H1 (cell line): ENCODE measurements around the gene PROZ. TPM values are rescaled to one million over a fixed set of nuclear protein-coding genes. Genes with fewer than 3 reads are reported as not detected.

Source experiments
- CTCF ChIA-PET: fragments of 300-600 bp; sonication (Branson Sonifier 250); formaldehyde crosslinking; loops from one replicate; lab custom pipeline; 2021; ENCODE audit not compliant: partially characterized antibody; lab: Charles Lee
- POLR2A ChIA-PET: fragments of 300-600 bp; sonication (Branson Sonifier 250); formaldehyde crosslinking; loops from one replicate; lab custom pipeline; 2021; ENCODE audit warnings: inconsistent platforms; ENCODE audit not compliant: partially characterized antibody; lab: Charles Lee
- DNase-seq, 2 experiments: peaks; one replicate each; pipeline versions ENCODE4 v3.0.0 to v3.0.0-alpha.2; 2010 to 2022; ENCODE audit warnings: low spot score in 2 of 2, low read depth in 1 of 2, mixed read lengths in 1 of 2
- FAIRE-seq: peaks from 2 replicates; lab custom pipeline; 2011; peaks lifted over from hg19 to GRCh38; lab: Jason Lieb, UNC
- H2AFZ ChIP-seq: 2 replicates; pipeline ENCODE4 v1.8.1; 2012; ENCODE audit warnings: low read length, inconsistent platforms
- H2AK5ac ChIP-seq: 2 replicates; pipeline ENCODE4 v1.6.1; 2013; ENCODE audit warnings: low read depth, low read length
- H2BK120ac ChIP-seq: replicated peaks from 2 replicates; pipeline ENCODE3; 2013; ENCODE audit warnings: low read depth, low read length, inconsistent platforms
- H2BK12ac ChIP-seq: 2 replicates; pipeline ENCODE4 v1.6.1; 2013; ENCODE audit warnings: low read depth, low read length
- H2BK15ac ChIP-seq: 2 replicates; pipeline ENCODE4 v1.6.1; 2013; ENCODE audit warnings: low read length
- H2BK20ac ChIP-seq: 2 replicates; pipeline ENCODE4 v1.6.1; 2013; ENCODE audit warnings: low read length
- H2BK5ac ChIP-seq: 2 replicates; pipeline ENCODE4 v1.6.1; 2013; ENCODE audit warnings: low read depth, low read length
- H3K14ac ChIP-seq: 2 replicates; pipeline ENCODE4 v1.6.1; 2013; ENCODE audit warnings: inconsistent platforms; ENCODE audit not compliant: insufficient read length
- H3K18ac ChIP-seq: 2 replicates; pipeline ENCODE4 v1.6.1; 2013; ENCODE audit warnings: low read length; ENCODE audit errors: extremely low read depth
- H3K23ac ChIP-seq: 2 replicates; pipeline ENCODE4 v1.6.1; 2013; ENCODE audit warnings: inconsistent platforms; ENCODE audit not compliant: insufficient read length
- H3K23me2 ChIP-seq: 2 replicates; pipeline ENCODE4 v1.6.1; 2013; ENCODE audit warnings: low read depth, low read length
- H3K27ac ChIP-seq: 2 replicates; pipeline ENCODE4 v1.6.1; 2011; ENCODE audit warnings: low read depth, low read length, inconsistent platforms
- H3K27me3 ChIP-seq, 4 experiments: replicated peaks in 1 of 4; 1 replicate in 1 of 4; 2 replicates in 3 of 4; pipeline versions ENCODE4 v1.6.1 to v1.8.1; 2011 to 2013; ENCODE audit warnings: low read length in 3 of 4, mild to moderate bottlenecking in 3 of 4, inconsistent platforms in 2 of 4, mixed read lengths in 2 of 4, moderate library complexity in 1 of 4; ENCODE audit not compliant: control insufficient read depth in 3 of 4, insufficient read depth in 3 of 4; ENCODE audit errors: extremely low read depth in 1 of 4
- H3K36me3 ChIP-seq, 4 experiments: 2 replicates each; pipeline versions ENCODE4 v1.6.1 to v1.8.1; 2011 to 2013; ENCODE audit warnings: mild to moderate bottlenecking in 4 of 4, low read length in 3 of 4, moderate library complexity in 2 of 4, control low read depth in 1 of 4, inconsistent platforms in 1 of 4; ENCODE audit not compliant: insufficient read depth in 4 of 4, control insufficient read depth in 2 of 4
- H3K4ac ChIP-seq: replicated peaks from 2 replicates; pipeline ENCODE3; 2013; ENCODE audit warnings: low read length, low read depth, mixed read lengths, inconsistent platforms; ENCODE audit not compliant: insufficient read length
- H3K4me1 ChIP-seq, 4 experiments: replicated peaks in 1 of 4; 1 replicate in 1 of 4; 2 replicates in 3 of 4; pipeline versions ENCODE4 v1.6.1 to v1.8.1; 2011 to 2013; ENCODE audit warnings: low read length in 3 of 4, inconsistent platforms in 2 of 4, mixed read lengths in 1 of 4; ENCODE audit not compliant: insufficient read depth in 4 of 4, control insufficient read depth in 3 of 4
- H3K4me2 ChIP-seq, 2 experiments: 2 replicates each; pipeline versions ENCODE4 v1.6.1 to v1.8.1; 2011 to 2013; ENCODE audit warnings: low read depth in 2 of 2, low read length in 2 of 2, control low read depth in 1 of 2, inconsistent platforms in 1 of 2, mild to moderate bottlenecking in 1 of 2; ENCODE audit not compliant: insufficient read depth in 1 of 2
- H3K4me3 ChIP-seq, 4 experiments: fragments of 200-600, 300-600 bp in 1 of 4; sonication (generic), shearing (Covaris generic), sonication (Bioruptor Twin) in 1 of 4; 2 replicates each; pipeline versions ENCODE4 v1.5.1 to v1.8.1; 2011 to 2016; ENCODE audit warnings: low read length in 4 of 4, low read depth in 3 of 4, control low read depth in 2 of 4, inconsistent platforms in 2 of 4, mild to moderate bottlenecking in 2 of 4, mixed read lengths in 1 of 4, moderate library complexity in 1 of 4; ENCODE audit not compliant: insufficient read depth in 2 of 4; ENCODE audit errors: extremely low read depth in 1 of 4
- H3K56ac ChIP-seq: replicated peaks from 2 replicates; pipeline ENCODE3; 2013; ENCODE audit warnings: low read depth, mild to moderate bottlenecking, mixed read lengths, low read length, inconsistent platforms; ENCODE audit not compliant: insufficient read length
- H3K79me1 ChIP-seq: 2 replicates; pipeline ENCODE4 v1.6.1; 2013; ENCODE audit warnings: low read depth, low read length, control low read depth
- H3K79me2 ChIP-seq, 2 experiments: 2 replicates each; pipeline versions ENCODE4 v1.6.1 to v1.8.1; 2012 to 2013; ENCODE audit warnings: low read length in 2 of 2, mild to moderate bottlenecking in 2 of 2, inconsistent platforms in 1 of 2; ENCODE audit not compliant: insufficient read depth in 2 of 2, control insufficient read depth in 1 of 2
- H3K9ac ChIP-seq, 4 experiments: replicated peaks in 1 of 4; 1 replicate in 1 of 4; 2 replicates in 3 of 4; pipeline versions ENCODE4 v1.6.1 to v1.8.1; 2011 to 2013; ENCODE audit warnings: low read depth in 3 of 4, low read length in 3 of 4, control low read depth in 2 of 4, mild to moderate bottlenecking in 2 of 4, moderate library complexity in 2 of 4, inconsistent platforms in 1 of 4; ENCODE audit errors: extremely low read depth in 1 of 4
- H3K9me3 ChIP-seq, 2 experiments: 2 replicates each; pipeline versions ENCODE4 v1.6.1 to v1.8.1; 2012 to 2013; ENCODE audit warnings: mild to moderate bottlenecking in 2 of 2, moderate library complexity in 2 of 2, control low read depth in 1 of 2, inconsistent platforms in 1 of 2, low read depth in 1 of 2, low read length in 1 of 2, mixed read lengths in 1 of 2; ENCODE audit not compliant: insufficient read depth in 2 of 2
- H4K20me1 ChIP-seq, 2 experiments: replicated peaks in 1 of 2; 2 replicates each; pipeline versions ENCODE3 to v1.8.1; 2011 to 2013; ENCODE audit warnings: inconsistent platforms in 2 of 2, low read length in 2 of 2, mild to moderate bottlenecking in 1 of 2; ENCODE audit not compliant: insufficient read depth in 2 of 2, control insufficient read depth in 1 of 2
- H4K5ac ChIP-seq: 2 replicates; pipeline ENCODE4 v1.6.1; 2013; ENCODE audit warnings: low read length, low read depth, mixed read lengths, inconsistent platforms; ENCODE audit not compliant: insufficient read length
- H4K8ac ChIP-seq: 2 replicates; pipeline ENCODE4 v1.8.0; 2013; ENCODE audit warnings: mild to moderate bottlenecking, moderate library complexity, low read length, inconsistent platforms; ENCODE audit not compliant: insufficient read depth; ENCODE audit errors: extremely low read depth
- H4K91ac ChIP-seq: replicated peaks from 2 replicates; pipeline ENCODE3; 2013; ENCODE audit warnings: low read length, mixed read lengths, inconsistent platforms; ENCODE audit not compliant: insufficient read length
- SP1 ChIP-seq: IDR thresholded peaks from 2 replicates; pipeline ENCODE4 v1.6.1; 2011; ENCODE audit warnings: low read depth, low read length
- TCF12 ChIP-seq: IDR thresholded peaks from 2 replicates; pipeline ENCODE4 v1.6.1; 2011; ENCODE audit warnings: low read depth, mild to moderate bottlenecking, low read length
- TEAD4 ChIP-seq: IDR thresholded peaks from 2 replicates; pipeline ENCODE4 v1.6.1; 2012; ENCODE audit warnings: low read depth, low read length, inconsistent platforms, mixed read lengths
- WGBS, 2 experiments: shearing (Covaris generic) in 1 of 2; methylation state at CpG; one replicate each; pipeline versions ENCODE4 v1.1.6 to v1.1.7; 2013 to 2015; ENCODE audit warnings: low lambda C conversion rate in 2 of 2, mixed read lengths in 2 of 2, inconsistent platforms in 1 of 2, low coverage in 1 of 2, missing lambda C conversion rate in 1 of 2; ENCODE audit not compliant: insufficient replicate concordance in 2 of 2, insufficient coverage in 1 of 2, insufficient read length in 1 of 2; ENCODE audit errors: extremely low coverage in 1 of 2, missing lambda C conversion rate in 1 of 2; 5-methylcytosine and 5-hydroxymethylcytosine counted together
- polyA plus RNA-seq, 7 experiments: library from polyadenylated mRNA; depleted of rRNA in 3 of 7; stranded (reverse) in 5 of 7; unstranded in 2 of 7; fragments of >200 nt in 5 of 7; fragments of 200-250 nt in 2 of 7; gene quantifications; 1 replicate in 5 of 7; 2 replicates in 1 of 7; 4 replicates in 1 of 7; pipeline versions ENCODE4 v1.2.1 to v1.2.3, GENCODE V29; 2011 to 2013; ENCODE audit warnings: missing spikeins in 2 of 7, mixed read lengths in 2 of 7
- total RNA-seq: library from RNA; stranded (reverse); fragmentation: NEBNext Ultra II Directional; extraction: Animal tissue kit (Norgen Biotek cat#: 25700); gene quantifications from 2 replicates; pipeline ENCODE4 v1.2.1, GENCODE V29; 2021

Gene PROZ
- total and polyA plus RNA-seq, 2 of the 8 experiments (the other 6 are each of a cell fraction or from before 2014, with no cell fraction given) = not detected

GRCh38 chr13:113135281-113135760 lies 23.1 kb upstream of the PROZ start:
- Histone ChIP-seq H3K27ac (no peak overlapping the region), H3K79me1 (no peaks in the 10 kb centered on the region), H3K9me3 (no peaks in the 10 kb centered on the region), H2BK15ac (no peak overlapping the region), H4K91ac (no peak overlapping the region), H3K9ac (no peak overlapping the region), H2BK5ac (no peak overlapping the region), H3K4me3 (no peak overlapping the region), H3K18ac (no peak overlapping the region), H3K23ac (no peak overlapping the region), H3K4me1 (peaks cover 0 to 3% (median under 1%) of the 10 kb centered on the region in 4 experiments; a peak in 3 of 7 replicates), H2BK12ac (no peak overlapping the region), H3K4me2 (no peak overlapping the region), H3K27me3 (no peaks in the 10 kb centered on the region), H3K14ac (no peak overlapping the region), H2AFZ (no peak overlapping the region), H3K23me2 (no peaks in the 10 kb centered on the region), H3K4ac (no peak overlapping the region), H4K5ac (no peak overlapping the region), H3K79me2 (no peaks in the 10 kb centered on the region), H2BK120ac (no peak overlapping the region), H3K36me3 (no peaks in the 10 kb centered on the region), H3K56ac (no peak overlapping the region), H4K8ac (no peak overlapping the region), H2BK20ac (no peak overlapping the region), H2AK5ac (no peak overlapping the region), H4K20me1 (no peaks in the 10 kb centered on the region)
- WGBS, 2 experiments = 87% methylated on average over 2 of the region's 2 CpGs; no CpG with 5 or more reads in 1 of the 2 experiments
- CTCF ChIA-PET = no interaction called here
- DNase-seq = no peak
- no peak for FAIRE-seq
- POLR2A ChIA-PET = no interaction called here
- no peak for TF ChIP-seq SP1
- TF ChIP-seq TCF12 = no peak
- no peak for TF ChIP-seq TEAD4
